ENCODE results near the gene PCNT. TPM values are rescaled to one million over a fixed set of nuclear protein-coding genes. Genes with fewer than 3 reads are reported as not detected.

Gene PCNT
- total RNA-seq, 4 donors from 2014 or later: 20.6 to 43.0 (median 25.5) TPM

DNA sequence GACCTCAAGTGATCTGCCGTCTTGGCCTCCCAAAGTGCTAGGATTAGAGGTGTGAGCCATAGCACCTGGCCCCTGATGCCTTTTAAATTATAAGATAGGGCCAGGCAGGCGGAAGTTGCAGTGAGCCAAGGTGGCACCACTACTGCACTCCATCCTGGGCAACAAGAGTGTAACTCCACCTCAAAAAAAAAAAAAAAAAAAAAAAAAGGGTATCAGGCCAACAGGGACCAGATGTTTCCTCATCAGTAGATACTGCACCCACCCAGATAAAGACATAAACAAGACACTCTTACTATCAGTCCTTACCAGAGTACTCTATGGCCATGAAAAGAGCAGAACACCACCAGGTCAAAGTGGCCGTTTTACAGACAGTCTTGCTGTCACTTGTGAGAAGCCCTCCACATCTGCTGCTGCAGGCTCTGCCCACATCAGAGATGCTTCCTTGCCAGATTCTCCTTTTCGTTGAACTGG lies 3.6 kb upstream of the PCNT start:
- TF ChIP-seq, protein P1, sequence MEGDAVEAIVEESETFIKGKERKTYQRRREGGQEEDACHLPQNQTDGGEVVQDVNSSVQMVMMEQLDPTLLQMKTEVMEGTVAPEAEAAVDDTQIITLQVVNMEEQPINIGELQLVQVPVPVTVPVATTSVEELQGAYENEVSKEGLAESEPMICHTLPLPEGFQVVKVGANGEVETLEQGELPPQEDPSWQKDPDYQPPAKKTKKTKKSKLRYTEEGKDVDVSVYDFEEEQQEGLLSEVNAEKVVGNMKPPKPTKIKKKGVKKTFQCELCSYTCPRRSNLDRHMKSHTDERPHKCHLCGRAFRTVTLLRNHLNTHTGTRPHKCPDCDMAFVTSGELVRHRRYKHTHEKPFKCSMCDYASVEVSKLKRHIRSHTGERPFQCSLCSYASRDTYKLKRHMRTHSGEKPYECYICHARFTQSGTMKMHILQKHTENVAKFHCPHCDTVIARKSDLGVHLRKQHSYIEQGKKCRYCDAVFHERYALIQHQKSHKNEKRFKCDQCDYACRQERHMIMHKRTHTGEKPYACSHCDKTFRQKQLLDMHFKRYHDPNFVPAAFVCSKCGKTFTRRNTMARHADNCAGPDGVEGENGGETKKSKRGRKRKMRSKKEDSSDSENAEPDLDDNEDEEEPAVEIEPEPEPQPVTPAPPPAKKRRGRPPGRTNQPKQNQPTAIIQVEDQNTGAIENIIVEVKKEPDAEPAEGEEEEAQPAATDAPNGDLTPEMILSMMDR (IDR thresholded peaks at IDR 0.05; ENCODE audit: low read depth): no peak

DNA sequence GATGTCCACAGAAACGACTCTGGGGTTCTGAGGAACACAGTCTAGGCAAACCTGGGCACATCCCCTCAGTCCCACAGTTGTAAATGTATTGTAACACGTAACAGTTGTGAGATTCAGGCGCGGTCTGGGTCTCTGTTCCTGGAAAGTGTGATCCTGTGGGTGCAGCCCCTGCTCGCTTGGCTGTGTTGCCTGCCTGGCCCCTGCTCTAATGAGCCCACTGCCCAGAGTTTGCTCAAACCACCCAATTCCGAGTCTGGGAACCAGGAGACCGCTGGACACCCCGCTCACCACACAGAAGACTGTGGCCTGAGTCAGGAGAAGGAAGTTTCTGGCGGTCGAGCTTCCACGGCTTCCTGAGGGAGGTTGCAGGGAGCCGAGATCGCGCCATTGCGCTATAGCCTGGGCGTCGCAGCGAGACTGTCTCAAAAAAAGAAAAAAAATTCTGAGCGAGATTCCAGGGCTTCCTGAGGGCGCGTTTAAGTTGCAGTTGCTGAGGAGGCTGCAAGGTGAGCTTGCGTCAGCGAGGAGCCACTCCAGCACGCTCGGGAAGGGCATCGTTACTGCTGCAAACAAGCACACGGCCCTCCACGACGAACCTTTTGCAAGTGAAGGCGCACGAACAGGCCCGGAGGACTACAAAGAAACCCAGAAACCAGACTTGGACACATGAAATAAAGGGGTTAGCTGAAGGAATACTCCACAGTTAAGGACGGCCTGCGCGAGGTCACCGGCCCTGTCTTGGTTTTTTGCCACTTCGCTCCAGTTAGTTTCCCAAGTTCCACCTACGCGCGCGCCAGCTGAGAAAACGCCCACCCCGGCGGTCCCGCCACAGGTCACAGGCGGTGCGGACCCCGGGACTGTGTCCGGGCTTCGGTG lies 1.4 kb upstream of the PCNT start:
- TF ChIP-seq, protein P1 (IDR thresholded peaks at IDR 0.05; ENCODE audit: low read depth): no peak

GRCh38 chr21:46323227-46323709 lies 688 bp upstream of the PCNT start:
- TF ChIP-seq, protein P1 (IDR thresholded peaks at IDR 0.05; ENCODE audit: low read depth): no peak

DNA sequence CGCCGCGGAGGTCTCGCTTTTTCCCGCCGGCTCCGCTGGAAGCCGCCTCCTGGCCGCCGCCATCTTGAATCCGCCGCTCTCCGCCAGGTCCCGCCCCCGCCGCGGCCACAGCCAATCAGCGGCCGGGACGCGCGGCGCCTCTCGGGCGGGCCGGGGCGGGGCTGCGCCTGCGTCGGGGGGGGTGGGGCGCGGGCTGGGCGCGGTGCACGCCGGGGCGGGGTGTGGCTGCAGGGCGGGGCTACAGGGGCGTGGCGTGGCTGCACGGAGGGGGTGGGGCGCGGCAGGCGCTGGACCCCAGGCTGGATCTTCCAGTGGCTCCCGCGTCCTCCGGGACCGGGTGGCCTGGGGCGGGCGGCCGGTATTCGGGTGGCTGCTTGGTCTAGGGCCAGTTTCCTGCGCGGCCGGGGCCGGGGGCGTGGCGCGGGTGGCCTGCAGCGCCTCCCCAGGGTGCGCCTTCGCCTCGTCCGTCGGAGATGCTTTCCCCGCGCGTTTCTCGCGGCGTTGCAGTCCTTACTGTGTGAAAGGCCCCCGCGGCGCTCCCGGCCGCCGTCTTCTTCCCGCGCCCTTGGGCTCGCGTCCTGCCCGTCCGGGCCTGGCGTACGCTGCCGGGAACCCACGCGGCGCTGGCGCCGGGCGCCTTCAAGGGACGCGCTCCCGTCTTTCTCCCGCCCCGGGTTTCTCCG lies 575 bp downstream of the PCNT start:
- TF ChIP-seq, protein P1 (IDR thresholded peaks at IDR 0.05; ENCODE audit: low read depth): no peak

DNA sequence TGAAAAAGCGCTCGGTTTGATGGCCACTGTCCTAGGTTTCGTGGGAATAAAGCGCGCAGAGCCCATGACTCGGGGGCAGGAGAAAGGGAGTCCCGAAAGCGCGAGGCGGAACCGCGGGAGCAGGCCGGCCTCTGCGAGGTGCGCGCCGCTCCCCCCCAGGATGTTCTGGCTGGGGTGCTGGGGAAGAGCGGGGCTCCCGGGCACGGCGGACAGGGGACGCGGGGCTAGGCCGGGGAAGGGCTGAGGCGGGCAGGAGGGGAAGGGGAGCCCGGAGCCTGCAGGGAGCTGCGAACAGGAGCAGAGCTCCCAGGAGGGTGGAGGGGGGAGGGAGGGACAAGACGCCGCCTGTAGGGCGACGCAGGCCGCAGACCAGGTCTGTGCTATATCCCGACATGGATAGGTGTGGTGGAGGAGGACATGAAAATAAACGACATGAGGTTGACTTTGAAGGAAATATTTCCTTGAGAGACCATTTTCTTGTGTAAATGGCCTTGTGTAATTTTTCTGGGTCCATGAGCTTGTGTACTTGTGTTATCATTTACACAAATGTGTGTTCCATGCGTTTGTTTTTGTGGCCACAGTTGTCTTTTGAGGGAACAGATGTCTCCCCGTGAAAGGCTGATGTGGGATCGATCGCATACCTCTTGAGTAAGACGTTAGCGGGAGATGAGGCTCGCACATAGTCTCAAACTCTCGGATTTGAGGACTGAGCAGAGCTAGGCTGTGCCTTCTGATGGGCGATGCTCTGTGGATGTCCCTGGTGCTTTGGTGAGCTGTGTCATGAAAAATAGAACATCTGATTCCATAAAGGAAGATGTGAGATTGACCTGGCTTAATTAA lies 1.3 kb downstream of the PCNT start:
- TF ChIP-seq, protein P1 (IDR thresholded peaks at IDR 0.05; ENCODE audit: low read depth): no peak

DNA sequence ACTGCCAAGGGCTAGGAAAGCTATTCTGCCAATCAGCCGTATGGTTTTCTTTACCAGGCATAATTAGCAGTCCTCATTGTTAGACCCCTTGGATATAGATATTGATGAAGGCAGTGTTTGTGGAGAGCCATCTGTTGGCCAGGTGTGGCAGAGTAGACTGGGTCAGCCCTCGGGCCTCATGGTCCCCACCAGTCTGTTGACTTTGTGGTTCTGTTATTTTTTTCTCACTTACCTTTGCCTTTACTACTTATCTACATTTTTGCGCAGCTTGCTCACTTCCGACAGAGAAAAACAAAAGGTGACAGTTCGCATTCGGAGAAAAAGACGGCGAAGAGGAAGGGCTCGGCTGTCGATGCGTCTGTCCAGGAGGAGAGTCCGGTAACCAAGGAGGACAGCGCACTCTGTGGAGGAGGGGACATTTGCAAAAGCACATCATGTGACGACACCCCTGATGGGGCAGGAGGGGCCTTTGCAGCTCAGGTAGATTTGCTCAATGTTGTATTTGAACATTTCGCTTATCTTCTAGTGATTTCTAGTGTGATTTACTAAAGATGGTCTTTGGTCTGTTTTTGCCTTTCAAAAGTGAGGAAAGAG lies 2.3 kb downstream of the PCNT start:
- TF ChIP-seq, protein P1 (IDR thresholded peaks at IDR 0.05; ENCODE audit: low read depth): no peak
